Measurements from ENCODE around the gene NCMAP. TPM values are rescaled to one million over a fixed set of nuclear protein-coding genes. Genes with fewer than 3 reads are reported as not detected.
A peak's percentile ranks its signal among the peaks of the same experiment; 100 is the strongest.

NCMAP gene
- total RNA-seq, 1 donor: under 0.01 TPM

DNA sequence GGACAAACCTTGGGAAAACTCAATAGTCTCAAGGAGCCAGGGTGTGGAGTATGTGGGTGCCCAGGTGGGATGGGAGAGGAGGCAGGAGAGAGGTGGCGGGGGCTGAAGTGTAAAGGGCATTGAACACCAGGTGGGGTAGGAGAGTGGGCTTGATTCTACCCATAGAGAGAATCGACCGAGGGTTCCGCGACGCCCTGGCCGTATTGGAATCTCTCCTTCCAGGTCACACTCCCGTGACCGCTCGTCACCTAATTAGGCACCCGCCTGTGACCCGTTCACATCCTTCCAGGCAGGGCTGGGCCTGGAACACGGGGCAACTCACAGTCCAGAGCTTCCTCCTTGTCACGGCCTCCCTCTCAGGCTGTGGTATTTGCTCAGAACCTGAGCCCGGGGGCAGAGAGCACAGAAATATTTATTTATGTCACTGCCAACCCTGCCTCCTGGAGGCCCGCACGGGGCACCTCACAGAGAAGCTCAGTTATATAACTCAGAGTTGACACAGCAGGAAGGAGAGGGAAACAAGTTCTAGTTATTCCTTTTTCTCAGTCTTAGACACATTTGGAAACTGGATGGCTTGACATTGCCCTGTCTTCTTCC lies 12.0 kb downstream of the NCMAP start:
- peak in 2 of 3 donors; percentile 71 to 80 for DNase-seq (ENCODE audit: low read depth in 2 of 3, low spot score in 2 of 3)

DNA sequence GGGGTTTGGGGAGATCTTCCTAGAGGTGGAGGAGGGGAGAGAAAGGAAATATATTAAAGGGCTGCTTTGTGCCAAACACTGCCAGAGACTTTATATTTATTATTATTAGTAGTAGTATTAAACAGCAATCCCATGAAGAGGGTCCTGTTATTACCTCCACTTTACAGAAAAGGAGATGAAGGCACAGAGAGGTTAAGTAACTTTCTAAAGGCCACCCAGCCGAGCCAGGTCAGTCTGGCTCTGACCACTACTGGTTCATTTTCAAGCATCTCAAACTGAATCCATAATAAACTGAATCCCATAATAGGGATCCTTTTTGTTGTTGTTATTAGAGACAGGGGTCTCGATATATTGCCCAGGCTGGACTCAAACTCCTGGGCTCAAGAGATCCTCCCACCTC lies 12.6 kb downstream of the NCMAP start:
- DNase-seq (ENCODE audit: low read depth in 2 of 3, low spot score in 2 of 3): no peak

DNA sequence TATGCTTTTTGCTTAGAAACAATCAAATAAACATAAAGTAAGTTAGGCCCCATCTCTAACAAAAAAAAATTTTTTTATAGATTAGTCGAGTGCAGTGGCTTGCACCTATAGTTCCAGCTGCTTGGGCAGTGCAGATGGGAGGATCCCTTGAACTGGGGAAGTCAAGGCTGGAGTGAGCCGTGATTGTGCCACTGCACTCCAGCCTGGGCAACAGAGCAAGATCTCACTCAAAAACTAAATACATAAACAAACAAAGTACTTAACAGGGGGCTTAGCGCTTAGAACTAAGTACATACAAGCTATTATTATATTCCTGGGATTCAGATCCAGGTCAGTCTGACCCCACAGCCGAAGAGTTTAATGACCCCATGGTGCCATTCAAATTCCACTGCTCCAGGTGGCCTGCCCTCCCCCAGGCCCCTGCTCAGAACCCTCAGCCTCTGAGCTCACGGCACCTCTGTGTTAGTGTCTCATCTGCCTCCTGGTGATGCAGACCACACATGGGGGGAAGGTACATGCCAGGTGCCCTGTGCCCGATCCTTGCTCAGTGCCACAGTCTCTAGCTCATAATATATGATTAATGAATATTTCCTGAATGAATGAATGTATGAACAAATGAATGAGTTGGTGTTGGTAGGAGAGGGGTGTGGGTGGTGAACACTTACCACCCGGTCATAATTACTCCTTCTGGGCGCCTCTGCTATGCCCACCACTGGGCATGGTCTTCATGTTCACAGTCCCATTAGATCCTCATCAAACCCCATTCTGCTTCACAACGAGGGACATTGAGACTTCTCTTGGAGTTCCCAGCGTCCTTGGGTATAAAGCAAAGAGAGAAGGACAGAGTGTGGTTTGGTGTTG lies 14.6 kb downstream of the NCMAP start:
- DNase-seq (ENCODE audit: low read depth in 2 of 3, low spot score in 2 of 3): no peak

DNA sequence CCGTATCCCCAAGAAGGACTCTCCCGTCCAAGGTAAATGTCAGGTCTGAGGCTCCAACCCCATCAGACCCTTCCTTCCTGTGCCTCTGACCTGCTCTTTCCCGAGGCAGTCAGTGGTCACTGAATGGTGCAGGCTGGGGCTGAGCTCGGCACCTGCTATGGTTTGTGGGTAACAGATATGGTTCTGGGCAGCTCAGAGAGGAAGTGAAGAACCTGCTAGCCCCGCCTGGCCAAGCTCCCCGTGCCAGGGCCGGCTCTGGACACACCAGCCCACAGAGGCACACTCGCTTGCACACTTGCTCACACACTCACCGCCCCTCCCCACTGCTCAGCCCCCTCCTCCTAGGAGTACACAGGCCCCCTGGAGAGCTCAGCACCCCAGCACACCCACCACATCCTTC lies 16.4 kb downstream of the NCMAP start:
- no peak for DNase-seq (ENCODE audit: low read depth in 2 of 3, low spot score in 2 of 3)

DNA sequence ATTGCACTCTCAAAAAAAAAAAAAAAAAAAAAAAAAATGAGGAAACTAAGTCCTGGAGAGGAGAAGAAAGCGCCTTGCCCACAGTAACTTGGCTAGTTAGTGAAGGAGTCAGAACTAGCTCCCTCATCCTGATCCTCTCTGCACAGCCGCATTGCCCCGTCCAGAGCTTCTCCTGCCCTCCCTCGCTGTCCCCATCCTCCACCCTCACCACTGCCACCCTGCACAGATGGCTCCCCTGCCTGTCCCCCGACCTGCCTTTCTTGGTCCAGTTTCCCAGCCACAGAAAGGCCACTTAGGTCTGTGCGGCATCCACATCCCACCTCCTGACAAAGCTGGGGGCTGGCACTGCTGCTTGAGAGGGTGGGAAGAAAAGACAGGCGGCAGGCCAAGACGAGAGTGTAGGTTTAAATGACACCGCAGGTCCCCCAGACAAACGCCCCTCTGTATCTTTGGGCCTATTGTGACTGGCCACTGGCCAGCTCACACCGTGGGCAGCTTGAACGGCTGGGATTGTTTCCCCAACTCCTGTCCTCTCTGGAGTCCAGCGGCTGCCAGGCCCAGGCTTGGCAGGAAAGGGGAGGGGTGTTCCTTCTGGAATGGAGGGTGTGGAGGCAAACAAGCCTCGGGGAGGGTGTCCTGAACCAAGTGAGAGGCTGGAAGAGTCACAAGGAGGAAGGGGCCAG lies 20.2 kb downstream of the NCMAP start:
- no peak for DNase-seq (ENCODE audit: low read depth in 2 of 3, low spot score in 2 of 3)

DNA sequence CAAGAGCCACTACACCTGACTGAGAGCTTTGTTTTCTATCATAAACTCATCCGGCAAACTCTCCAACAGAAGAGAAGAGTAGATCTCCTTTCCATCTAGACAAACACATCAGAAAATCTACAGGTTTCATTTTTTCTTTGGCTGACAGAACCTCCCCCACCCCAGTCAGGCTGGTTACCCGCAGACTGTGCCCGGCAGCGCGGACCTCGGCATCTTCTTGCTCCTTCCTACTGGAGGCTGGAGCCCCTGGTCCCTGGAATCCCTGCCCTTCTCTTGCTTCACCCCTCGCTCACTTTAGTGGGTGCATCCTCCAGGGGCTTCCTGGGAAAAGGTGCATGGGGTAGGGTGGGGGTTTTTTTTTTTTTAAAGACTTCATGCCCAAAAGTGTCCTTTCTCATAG lies 23.0 kb downstream of the NCMAP start:
- no peak for DNase-seq (ENCODE audit: low read depth in 2 of 3, low spot score in 2 of 3)

DNA sequence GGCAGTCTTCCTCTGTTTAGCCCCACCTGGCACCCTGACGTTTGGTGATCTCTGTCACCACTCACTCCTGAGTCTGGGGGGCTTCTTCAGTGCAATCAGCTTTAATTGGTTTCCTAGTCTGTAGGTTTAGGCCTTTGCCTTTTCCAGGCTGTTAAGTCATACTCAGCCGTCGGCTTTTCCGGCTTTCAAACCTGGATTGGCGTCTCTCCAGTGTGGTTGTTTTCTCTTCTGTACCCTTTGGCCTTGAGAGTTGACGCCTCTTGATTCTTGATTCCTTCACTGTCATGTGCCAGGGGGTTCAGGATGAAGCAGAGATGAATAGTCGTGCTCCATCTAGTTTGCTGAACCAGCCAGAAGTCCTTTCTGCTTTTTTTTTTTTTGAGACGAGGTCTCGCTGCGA lies 24.9 kb downstream of the NCMAP start:
- DNase-seq (ENCODE audit: low read depth in 2 of 3, low spot score in 2 of 3): no peak

DNA sequence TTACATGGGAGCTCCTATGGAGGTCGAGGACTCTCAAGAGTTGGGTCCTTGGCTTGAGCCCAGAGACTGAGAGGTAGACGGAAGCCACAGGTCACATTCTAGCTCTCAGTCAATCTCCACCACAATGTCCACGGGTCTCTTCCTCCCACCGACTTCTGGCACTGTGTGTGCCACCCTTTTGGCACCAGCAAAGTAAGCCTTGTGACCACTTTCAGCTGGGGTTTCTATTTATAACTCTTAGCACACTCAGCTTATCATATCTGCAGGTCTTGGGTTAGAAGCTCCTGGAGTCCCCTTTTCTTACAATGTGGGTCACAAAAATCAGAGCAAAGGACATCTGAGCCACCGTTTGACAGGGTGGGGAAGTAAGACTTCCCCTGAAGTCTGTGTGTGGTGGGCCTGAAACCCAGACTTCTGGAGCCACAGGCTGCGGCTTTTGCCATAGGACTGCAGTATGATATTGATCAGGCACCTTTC lies 28.3 kb downstream of the NCMAP start:
- peak in 2 of 3 donors; percentile 33 to 69 for DNase-seq (ENCODE audit: low read depth in 2 of 3, low spot score in 2 of 3)

DNA sequence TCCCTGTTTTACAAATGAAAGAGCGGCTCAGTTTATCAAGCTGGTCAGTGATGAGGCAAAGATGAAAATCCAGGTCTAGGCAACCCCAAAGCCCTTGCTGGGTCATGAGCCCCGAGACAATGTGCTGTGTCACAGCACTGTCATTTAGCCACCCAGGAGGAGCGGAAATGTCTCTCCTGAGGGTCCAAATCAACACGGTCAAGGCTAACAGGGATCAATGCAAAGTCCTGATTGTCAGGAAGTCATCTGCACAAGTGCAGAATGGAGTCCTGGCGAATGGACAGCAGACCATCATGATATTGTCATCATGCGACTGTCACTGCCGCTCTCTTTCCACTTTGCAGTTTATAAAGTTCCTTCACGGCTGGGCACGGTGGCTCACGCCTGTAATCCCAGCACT lies 30.2 kb downstream of the NCMAP start:
- DNase-seq (ENCODE audit: low read depth in 2 of 3, low spot score in 2 of 3): no peak

DNA sequence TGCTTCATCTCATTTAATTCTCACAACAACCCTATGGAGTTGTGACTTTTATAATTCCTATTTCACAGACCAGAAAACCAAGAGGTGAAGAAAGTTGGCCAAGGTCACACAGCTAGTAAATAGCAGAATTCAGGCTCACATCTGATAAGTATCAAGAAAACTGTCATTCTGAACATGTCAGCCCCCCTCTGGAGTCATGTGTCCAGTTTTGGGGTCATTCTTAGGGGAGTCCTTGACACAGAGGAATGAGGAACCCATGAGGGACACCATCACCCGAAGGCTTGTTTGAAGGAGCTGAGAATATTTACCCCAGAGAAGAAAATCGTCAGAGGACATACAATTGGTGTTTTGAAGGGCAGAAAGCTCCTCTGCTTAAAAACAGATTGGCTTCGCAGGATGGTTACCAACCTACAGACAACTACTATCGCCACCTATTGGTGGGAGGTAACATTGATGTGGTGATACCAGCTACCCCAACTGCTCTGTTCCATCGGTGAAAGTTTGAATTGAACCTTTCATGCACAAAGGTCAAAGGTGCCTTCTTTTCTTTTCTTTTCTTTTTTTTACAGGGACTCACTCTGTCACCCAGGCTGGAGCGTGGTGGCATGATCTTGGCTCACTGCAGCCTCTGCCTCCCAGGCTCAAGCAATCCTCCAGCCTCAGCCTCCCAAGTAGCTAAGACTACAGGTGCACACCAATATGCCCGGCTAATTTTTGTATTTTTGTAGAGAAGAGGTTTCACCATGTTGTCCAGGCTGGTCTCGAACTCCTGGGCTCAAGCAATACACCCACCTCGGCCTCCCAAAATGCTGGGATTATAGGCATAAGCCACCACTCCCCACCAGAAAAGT lies 31.3 kb downstream of the NCMAP start:
- peak; percentile 47 to 70 (median 61) for DNase-seq (ENCODE audit: low read depth in 2 of 3, low spot score in 2 of 3)

DNA sequence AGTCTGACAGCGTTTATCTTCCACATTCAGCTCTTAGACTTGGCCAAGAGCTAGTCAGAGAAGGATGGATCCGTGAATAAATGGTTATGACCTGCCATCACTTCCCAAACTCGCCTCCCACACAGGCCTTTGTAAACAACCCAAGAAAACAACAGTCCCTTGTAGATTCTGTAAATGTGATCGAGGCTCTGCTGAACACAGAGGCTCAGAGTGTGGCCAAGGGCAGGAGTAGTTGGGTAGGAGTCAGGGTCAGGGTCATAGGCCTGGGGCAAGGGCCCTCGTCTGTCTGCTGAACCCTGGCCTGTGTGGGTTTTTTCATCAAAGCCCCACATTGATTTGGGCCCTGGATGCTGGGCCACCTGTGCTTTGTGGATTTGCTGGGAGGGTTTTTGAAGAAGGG lies 32.7 kb downstream of the NCMAP start:
- DNase-seq (ENCODE audit: low read depth in 2 of 3, low spot score in 2 of 3): no peak

DNA sequence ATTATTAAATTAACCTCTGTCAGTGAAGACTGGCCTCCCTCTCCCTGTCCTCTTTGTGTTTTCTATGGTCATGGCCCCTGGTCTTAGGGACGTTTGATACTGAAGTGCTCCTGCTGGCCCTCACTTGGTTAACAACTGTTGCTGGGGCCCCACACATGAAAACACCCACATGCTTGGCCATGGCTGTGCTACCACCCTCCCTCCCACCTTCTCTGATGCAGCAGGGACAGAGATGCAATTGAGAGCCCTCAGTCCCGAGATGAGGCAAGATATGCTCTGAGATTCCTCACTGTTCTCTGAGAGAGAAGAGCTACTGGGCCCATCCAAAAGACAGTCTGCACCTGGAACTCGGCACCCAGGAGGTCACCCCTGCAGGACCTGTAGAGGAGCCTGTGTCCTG lies 33.3 kb downstream of the NCMAP start:
- no peak for DNase-seq (ENCODE audit: low read depth in 2 of 3, low spot score in 2 of 3)

DNA sequence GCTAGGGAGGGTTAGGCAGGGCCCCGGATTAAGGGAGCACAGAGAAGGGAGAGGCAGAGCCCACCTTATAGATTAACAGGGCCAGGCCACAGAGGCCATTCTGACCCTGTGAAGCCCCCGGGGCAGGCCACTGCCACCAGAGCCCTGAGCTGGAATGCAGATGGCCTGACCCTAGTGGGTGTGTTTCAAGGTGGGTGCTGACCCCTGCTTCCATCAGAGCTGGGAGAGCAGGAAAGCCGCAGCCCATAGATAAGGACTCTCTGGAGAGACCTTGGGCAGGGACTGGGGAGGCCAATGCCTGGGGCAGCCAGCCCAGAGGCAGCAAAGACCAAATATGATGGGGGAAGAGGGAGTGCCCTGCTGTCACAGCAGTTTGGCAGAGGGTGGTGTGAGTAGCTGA lies 35.9 kb downstream of the NCMAP start:
- DNase-seq (ENCODE audit: low read depth in 2 of 3, low spot score in 2 of 3): no peak

DNA sequence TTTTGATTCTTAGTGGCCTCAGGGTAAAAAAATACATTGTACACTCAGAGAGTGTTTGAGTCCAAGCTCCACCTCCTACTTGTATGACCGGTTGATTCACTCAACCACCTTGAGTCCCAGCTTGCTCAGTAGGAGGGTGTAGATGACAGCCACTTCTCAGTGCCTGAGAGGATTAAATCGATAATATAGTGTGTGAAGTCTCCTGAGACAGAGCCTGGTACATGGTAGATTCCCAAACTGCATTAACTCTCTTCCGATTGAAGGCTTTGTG lies 38.4 kb downstream of the NCMAP start:
- DNase-seq (ENCODE audit: low read depth in 2 of 3, low spot score in 2 of 3): no peak

DNA sequence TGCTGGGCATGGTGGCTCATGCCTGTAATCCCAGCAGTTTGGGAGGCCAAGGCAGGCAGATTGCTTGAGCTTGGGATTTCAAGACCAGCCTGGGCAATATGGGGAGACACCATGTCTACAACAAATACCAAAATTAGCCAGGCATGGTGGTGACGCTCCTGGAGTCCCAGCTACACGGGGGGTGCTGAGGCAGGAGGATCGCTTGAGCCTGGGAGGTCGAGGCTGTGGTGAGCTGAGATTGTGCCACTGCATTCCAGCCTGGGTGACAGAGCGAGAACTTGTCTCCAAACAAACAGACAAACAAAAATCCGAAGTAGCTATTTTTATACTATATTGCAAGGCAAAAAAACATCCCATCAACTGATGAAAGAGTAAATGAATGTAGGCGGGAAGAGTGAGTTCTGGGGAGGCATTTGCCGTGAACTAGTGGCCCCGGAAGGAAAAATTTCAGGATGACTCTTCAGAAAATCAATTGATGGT lies 40.6 kb downstream of the NCMAP start:
- DNase-seq (ENCODE audit: low read depth in 2 of 3, low spot score in 2 of 3): no peak

DNA sequence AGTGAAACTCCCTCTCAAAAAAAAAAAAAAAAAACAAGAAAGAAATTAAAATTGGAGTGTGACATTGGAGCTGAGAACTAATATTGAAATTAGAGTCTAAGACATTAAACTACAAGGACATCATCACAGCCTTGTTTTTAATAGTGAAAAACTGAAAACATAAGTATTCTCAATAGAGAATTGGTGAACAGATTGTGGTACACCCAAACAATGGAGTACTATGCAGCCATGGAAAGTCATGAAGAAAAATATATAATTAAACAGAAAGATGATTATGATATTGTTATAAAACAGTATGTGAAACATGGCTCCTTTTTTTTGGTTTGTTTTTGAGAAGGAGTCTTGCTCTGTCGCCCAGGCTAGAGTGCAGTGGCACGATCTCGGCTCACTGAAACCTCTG lies 43.4 kb downstream of the NCMAP start:
- DNase-seq (ENCODE audit: low read depth in 2 of 3, low spot score in 2 of 3): no peak

DNA sequence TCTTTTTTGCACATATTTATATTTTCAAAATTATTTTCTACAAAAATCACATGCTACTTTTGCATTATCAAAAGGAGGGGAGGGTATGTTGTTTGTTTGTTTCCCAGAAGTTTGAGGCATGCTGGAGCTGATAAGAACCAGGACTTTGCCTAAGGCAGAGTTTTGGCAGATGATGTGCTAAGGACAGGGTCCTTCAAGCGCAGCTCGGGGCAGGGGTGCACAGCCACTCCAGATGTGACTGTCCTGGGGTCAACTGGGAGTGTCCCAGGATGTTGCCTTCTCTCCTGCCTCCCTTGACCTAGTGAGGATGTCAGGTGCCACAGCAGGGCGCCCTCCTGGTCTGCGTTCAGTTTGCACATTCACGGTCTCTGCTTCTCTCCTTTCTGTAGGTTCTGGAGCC lies 44.7 kb downstream of the NCMAP start:
- DNase-seq (ENCODE audit: low read depth in 2 of 3, low spot score in 2 of 3): no peak

DNA sequence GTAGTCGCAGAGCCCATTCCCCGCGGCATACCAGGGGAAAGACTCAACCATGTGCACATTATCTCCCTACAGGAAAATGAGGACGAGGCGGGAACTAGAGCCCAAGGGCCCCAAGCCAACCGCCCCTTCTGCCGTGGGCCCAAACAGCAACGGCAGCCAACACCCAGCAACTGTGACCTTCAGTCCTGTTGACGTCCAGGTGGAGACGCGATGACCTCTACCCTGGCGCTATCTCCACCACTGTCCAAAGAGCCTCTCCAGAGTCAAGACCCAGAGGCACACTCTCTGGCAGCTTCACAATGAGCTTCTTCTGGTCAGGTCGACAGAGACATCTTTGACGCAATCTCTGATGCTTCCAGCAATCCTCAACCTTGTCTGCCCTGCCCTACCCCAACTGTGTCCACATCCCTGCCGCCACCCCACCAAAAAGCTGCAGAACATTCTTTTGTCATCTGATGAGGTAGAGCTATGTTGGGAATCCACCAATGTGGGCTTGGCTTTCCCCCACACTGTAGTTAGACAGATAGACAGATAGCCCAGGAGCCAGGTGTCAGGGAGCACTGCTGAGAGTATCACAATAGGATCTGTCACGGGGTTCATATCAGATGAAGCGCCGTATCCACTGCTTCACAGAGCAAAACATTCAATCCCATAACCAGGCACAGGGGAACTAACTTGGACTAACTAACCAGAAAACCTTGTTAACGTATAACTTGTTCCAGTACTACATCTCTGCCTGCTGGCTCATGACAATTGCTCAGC lies 49.8 kb downstream of the NCMAP start:
- DNase-seq (ENCODE audit: low read depth in 2 of 3, low spot score in 2 of 3): no peak

DNA sequence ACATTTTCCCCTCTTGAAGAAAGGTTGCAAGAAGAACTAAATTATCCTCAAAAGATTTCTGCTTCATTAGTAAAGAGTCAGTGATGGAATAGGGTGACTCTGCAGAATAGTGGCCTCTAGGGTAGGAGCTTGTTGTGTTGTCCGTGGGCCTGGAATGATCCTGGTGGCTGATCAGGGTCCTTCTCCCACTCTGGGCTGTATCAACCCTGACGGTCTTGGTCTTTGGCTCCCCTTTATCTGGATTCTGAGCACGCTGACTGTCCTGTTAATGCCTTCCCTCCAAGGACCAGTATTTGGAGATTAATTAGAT lies 50.4 kb downstream of the NCMAP start:
- DNase-seq (ENCODE audit: low read depth in 2 of 3, low spot score in 2 of 3): no peak

DNA sequence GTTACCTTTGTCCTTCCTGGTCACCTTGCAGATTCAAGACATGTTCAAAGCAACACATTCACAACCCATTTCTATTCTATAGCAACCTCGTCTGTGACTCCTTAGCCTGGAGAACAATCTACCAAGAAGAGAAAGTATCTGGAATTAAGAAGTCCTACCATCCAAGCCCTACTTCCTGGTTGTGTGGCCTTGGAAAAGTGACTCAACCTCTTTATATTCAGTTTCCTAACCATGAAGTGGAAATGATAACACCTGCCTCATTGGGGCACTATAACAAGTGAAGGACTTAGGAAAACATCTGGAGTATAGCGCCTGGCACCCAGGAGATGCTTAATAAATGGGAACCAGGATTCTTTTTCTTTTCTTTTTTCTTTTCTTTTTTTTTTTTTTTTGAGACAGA lies 50.7 kb downstream of the NCMAP start:
- no peak for DNase-seq (ENCODE audit: low read depth in 2 of 3, low spot score in 2 of 3)
